Measurements from ENCODE around the gene JMJD7. TPM values are rescaled to one million over a fixed set of nuclear protein-coding genes. Genes with fewer than 3 reads are reported as not detected.

The JMJD7 gene
- total RNA-seq, 2 experiments from 2014 or later, result 18.7 to 19.8 TPM

- H3K27ac Mint-ChIP-seq, result no peak overlapping the region
- H3K27me3 Mint-ChIP-seq (ENCODE audit: low read depth), result no peaks in the 10 kb centered on the region
- DNase-seq, result no peak
- intact Hi-C loops (cut with micrococcal nuclease), result no loop called here
- CTCF ChIA-PET, result interaction anchor here (1.0 to 6.4 kb wide), 4 partner anchors 10 to 21 kb away, joined by 4 to 32 read pairs (median 4); partner anchors contain the start of gene MAPKBP1
- no peaks in the 10 kb centered on the region for H3K36me3 Mint-ChIP-seq (ENCODE audit: low read depth)
- peaks cover 39% of the 10 kb centered on the region for H3K4me1 Mint-ChIP-seq (ENCODE audit: low read depth)
- H3K9me3 Mint-ChIP-seq, result no peaks in the 10 kb centered on the region
- no peak overlapping the region for H3K4me3 Mint-ChIP-seq
Observed at GRCh38 chr15:41790756-41791546, 36.9 kb upstream of the JMJD7 start.

GRCh38 chr15:41791547-41791937, 36.4 kb upstream of the JMJD7 start:
- intact Hi-C loops (cut with micrococcal nuclease), result no loop called here
- Mint-ChIP-seq H3K27ac (no peak overlapping the region), H3K4me3 (no peak overlapping the region), H3K9me3 (no peaks in the 10 kb centered on the region), H3K27me3 (ENCODE audit: low read depth) (no peaks in the 10 kb centered on the region), H3K36me3 (ENCODE audit: low read depth) (no peaks in the 10 kb centered on the region), H3K4me1 (ENCODE audit: low read depth) (peaks cover 43% of the 10 kb centered on the region)
- DNase-seq, result no peak
- CTCF ChIA-PET, result interaction anchor here (1.0 to 6.4 kb wide), 4 partner anchors 11 to 21 kb away, joined by 4 to 32 read pairs (median 4); partner anchors contain the start of gene MAPKBP1

GRCh38 chr15:41792000-41792637, 35.8 kb upstream of the JMJD7 start:
- Mint-ChIP-seq H3K9me3 (no peaks in the 10 kb centered on the region), H3K36me3 (ENCODE audit: low read depth) (no peaks in the 10 kb centered on the region), H3K4me1 (ENCODE audit: low read depth) (peaks cover 46% of the 10 kb centered on the region), H3K27ac (no peak overlapping the region), H3K27me3 (ENCODE audit: low read depth) (no peaks in the 10 kb centered on the region), H3K4me3 (no peak overlapping the region)
- CTCF ChIA-PET, result interaction anchor here (1.0 to 6.4 kb wide), 4 partner anchors 11 to 20 kb away, joined by 4 to 32 read pairs (median 4); partner anchors contain the start of gene MAPKBP1
- DNase-seq, result no peak
- intact Hi-C loops (cut with micrococcal nuclease), result no loop called here

- H3K9me3 Mint-ChIP-seq, result no peaks in the 10 kb centered on the region
- H3K4me1 Mint-ChIP-seq (ENCODE audit: low read depth), result peaks cover 37% of the 10 kb centered on the region
- intact Hi-C loops (cut with micrococcal nuclease), result no loop called here
- no peak overlapping the region for H3K4me3 Mint-ChIP-seq
- CTCF ChIA-PET, result interaction anchor here (1.6 kb wide), 1 partner anchor 13 kb away, joined by 4 read pairs; no protein-coding TSS in a partner anchor
- H3K27me3 Mint-ChIP-seq (ENCODE audit: low read depth), result no peaks in the 10 kb centered on the region
- no peaks in the 10 kb centered on the region for H3K36me3 Mint-ChIP-seq (ENCODE audit: low read depth)
- H3K27ac Mint-ChIP-seq, result no peak overlapping the region
- no peak for DNase-seq
Observed at GRCh38 chr15:41794081-41794480, 33.8 kb upstream of the JMJD7 start.

- intact Hi-C loops (cut with micrococcal nuclease), result loop anchor here (2.0 kb wide), 1 partner anchor 17 kb away; no protein-coding TSS in a partner anchor
- Mint-ChIP-seq H3K36me3 (ENCODE audit: low read depth) (peaks cover 1% of the 10 kb centered on the region), H3K27me3 (ENCODE audit: low read depth) (no peaks in the 10 kb centered on the region), H3K27ac (no peak overlapping the region), H3K4me3 (no peak overlapping the region), H3K4me1 (ENCODE audit: low read depth) (peaks cover 19% of the 10 kb centered on the region), H3K9me3 (no peaks in the 10 kb centered on the region)
- CTCF ChIA-PET, result interaction anchor here (0.7 to 1.4 kb wide), 3 partner anchors 10 to 458 kb away, joined by 3 to 6 read pairs (median 3); no protein-coding TSS in a partner anchor
- no peak for DNase-seq
Observed at GRCh38 chr15:41795996-41796856, 31.7 kb upstream of the JMJD7 start.

GRCh38 chr15:41797201-41797944, 30.5 kb upstream of the JMJD7 start:
- intact Hi-C loops (cut with micrococcal nuclease), result loop anchor here (2.0 kb wide), 1 partner anchor 19 kb away; no protein-coding TSS in a partner anchor
- CTCF ChIA-PET, result interaction anchor here (0.6 to 1.4 kb wide), 3 partner anchors 9 to 495 kb away, joined by 3 to 6 read pairs (median 3); no protein-coding TSS in a partner anchor
- H3K27me3 Mint-ChIP-seq (ENCODE audit: low read depth), result no peaks in the 10 kb centered on the region
- H3K9me3 Mint-ChIP-seq, result no peaks in the 10 kb centered on the region
- no peak for DNase-seq
- H3K4me3 Mint-ChIP-seq, result no peak overlapping the region
- H3K27ac Mint-ChIP-seq, result no peak overlapping the region
- peaks cover 16% of the 10 kb centered on the region for H3K4me1 Mint-ChIP-seq (ENCODE audit: low read depth)
- H3K36me3 Mint-ChIP-seq (ENCODE audit: low read depth), result peaks cover 1% of the 10 kb centered on the region

- Mint-ChIP-seq H3K27ac (no peak overlapping the region), H3K4me3 (no peak overlapping the region), H3K36me3 (ENCODE audit: low read depth) (peaks cover 4% of the 10 kb centered on the region), H3K4me1 (ENCODE audit: low read depth) (peaks cover 16% of the 10 kb centered on the region), H3K9me3 (no peaks in the 10 kb centered on the region), H3K27me3 (ENCODE audit: low read depth) (no peaks in the 10 kb centered on the region)
- CTCF ChIA-PET, result interaction anchor here (0.6 to 4.5 kb wide), 3 partner anchors 12 to 59 kb away, joined by 3 to 23 read pairs (median 19); partner anchors contain the start of gene MAPKBP1
- no peak for DNase-seq
- intact Hi-C loops (cut with micrococcal nuclease), result no loop called here
Observed at GRCh38 chr15:41798607-41799487, 29.0 kb upstream of the JMJD7 start.

- DNase-seq, result no peak
- Mint-ChIP-seq H3K9me3 (no peaks in the 10 kb centered on the region), H3K27ac (no peak overlapping the region), H3K27me3 (ENCODE audit: low read depth) (no peaks in the 10 kb centered on the region), H3K4me3 (no peak overlapping the region), H3K4me1 (ENCODE audit: low read depth) (peaks cover 21% of the 10 kb centered on the region), H3K36me3 (ENCODE audit: low read depth) (peaks cover 4% of the 10 kb centered on the region)
- CTCF ChIA-PET, result interaction anchor here (3.8 to 4.5 kb wide), 2 partner anchors 12 to 26 kb away, joined by 19 to 23 read pairs; partner anchors contain the start of gene MAPKBP1
- intact Hi-C loops (cut with micrococcal nuclease), result no loop called here
Observed at GRCh38 chr15:41799488-41799805, 28.4 kb upstream of the JMJD7 start.

- Mint-ChIP-seq H3K4me1 (ENCODE audit: low read depth) (peaks cover 17% of the 10 kb centered on the region), H3K36me3 (ENCODE audit: low read depth) (peaks cover 4% of the 10 kb centered on the region), H3K4me3 (no peak overlapping the region), H3K9me3 (no peaks in the 10 kb centered on the region), H3K27me3 (ENCODE audit: low read depth) (no peaks in the 10 kb centered on the region), H3K27ac (no peak overlapping the region)
- CTCF ChIA-PET, result interaction anchor here (0.6 to 4.5 kb wide), 4 partner anchors 10 to 74 kb away, joined by 3 to 23 read pairs (median 12); partner anchors contain the start of gene MAPKBP1
- intact Hi-C loops (cut with micrococcal nuclease), result no loop called here
- no peak for DNase-seq
Observed at GRCh38 chr15:41801185-41801584, 26.7 kb upstream of the JMJD7 start.

GRCh38 chr15:41801850-41802455, 25.9 kb upstream of the JMJD7 start:
- Mint-ChIP-seq H3K4me1 (ENCODE audit: low read depth) (peaks cover 14% of the 10 kb centered on the region), H3K9me3 (no peaks in the 10 kb centered on the region), H3K4me3 (no peak overlapping the region), H3K36me3 (ENCODE audit: low read depth) (peaks cover 4% of the 10 kb centered on the region), H3K27ac (no peak overlapping the region), H3K27me3 (ENCODE audit: low read depth) (no peaks in the 10 kb centered on the region)
- intact Hi-C loops (cut with micrococcal nuclease), result no loop called here
- CTCF ChIA-PET, result interaction anchor here (0.6 to 4.5 kb wide), 5 partner anchors 9 to 132 kb away, joined by 3 to 23 read pairs (median 4); partner anchors contain the start of gene MAPKBP1
- no peak for DNase-seq
